OCI-LY1 (cell line): ENCODE results near the gene CAMK2A.

ENCODE experiments used
- H2AFZ ChIP-seq: fragments of 200-600 bp; sonication (generic), shearing (Covaris generic); 2 replicates; pipeline ENCODE4 v1.6.0; 2014; ENCODE audit warnings: antibody characterized with exemption, mild to moderate bottlenecking, low read length
- H3F3A ChIP-seq: fragments of 200-600 bp; sonication (generic), shearing (Covaris generic); 2 replicates; pipeline ENCODE4 v1.6.0; 2014; ENCODE audit warnings: mild to moderate bottlenecking, antibody characterized with exemption, low read length, moderate library complexity; ENCODE audit not compliant: insufficient read depth
- H3K27ac ChIP-seq: fragments of 200-600 bp; sonication (generic); 2 replicates; pipeline ENCODE4 v1.5.1; 2014; ENCODE audit warnings: low read length, mixed run types, mild to moderate bottlenecking, low read depth; ENCODE audit not compliant: poor library complexity, severe bottlenecking
- H3K27me3 ChIP-seq: fragments of 200-600 bp; sonication (generic); 2 replicates; pipeline ENCODE4 v1.6.0; 2014; ENCODE audit warnings: antibody characterized with exemption, mild to moderate bottlenecking, low read length, moderate library complexity; ENCODE audit not compliant: insufficient read depth
- H3K36me3 ChIP-seq: fragments of 200-600 bp; sonication (generic); 2 replicates; pipeline ENCODE4 v1.6.1; 2014; ENCODE audit warnings: mild to moderate bottlenecking, antibody characterized with exemption, low read length, moderate library complexity, mixed read lengths; ENCODE audit not compliant: insufficient read depth
- H3K4me1 ChIP-seq: fragments of 200-600 bp; sonication (generic); 2 replicates; pipeline ENCODE4 v1.5.1; 2014; ENCODE audit warnings: mild to moderate bottlenecking, low read length, moderate library complexity; ENCODE audit not compliant: insufficient read depth, severe bottlenecking
- H3K4me2 ChIP-seq: fragments of 200-600 bp; sonication (generic), shearing (Covaris generic); 2 replicates; pipeline ENCODE4 v1.6.1; 2014; ENCODE audit warnings: low read length
- H3K4me3 ChIP-seq: fragments of 200-600 bp; sonication (generic); 2 replicates; pipeline ENCODE4 v1.5.1; 2014; ENCODE audit warnings: low read length, low read depth, mild to moderate bottlenecking, mixed read lengths; ENCODE audit not compliant: poor library complexity, severe bottlenecking
- H3K79me2 ChIP-seq: fragments of 200-600 bp; shearing (Covaris generic); 2 replicates; pipeline ENCODE4 v1.6.1; 2016; ENCODE audit warnings: mixed run types, low read length, mixed read lengths; ENCODE audit not compliant: insufficient read depth
- H3K9ac ChIP-seq: fragments of 200-600 bp; sonication (generic), shearing (Covaris generic); 2 replicates; pipeline ENCODE4 v1.6.1; 2014; ENCODE audit warnings: mild to moderate bottlenecking, low read length, mixed read lengths
- H3K9me2 ChIP-seq: fragments of 200-600 bp; sonication (generic), shearing (Covaris generic); 2 replicates; pipeline ENCODE4 v1.6.1; 2014; ENCODE audit warnings: low read depth, mild to moderate bottlenecking, low read length, mixed read lengths
- H3K9me3 ChIP-seq: fragments of 200-600 bp; shearing (Covaris generic); 2 replicates; pipeline ENCODE4 v1.6.1; 2014; ENCODE audit warnings: low read length, mixed read lengths
- H4K20me1 ChIP-seq: fragments of 200-600 bp; sonication (generic), shearing (Covaris generic); 2 replicates; pipeline ENCODE4 v1.6.0; 2016; ENCODE audit warnings: mild to moderate bottlenecking, low read length; ENCODE audit not compliant: insufficient read depth
- EZH2 ChIP-seq: fragments of 200-600 bp; sonication (generic), shearing (Covaris generic); IDR thresholded peaks from 2 replicates; pipeline ENCODE4 v1.8.0; 2017; ENCODE audit warnings: borderline replicate concordance, mixed run types, mild to moderate bottlenecking, antibody characterized with exemption, low read length, moderate library complexity, mixed read lengths
- TF ChIP-seq, protein P1 (sequence below): fragments of 200-600 bp; sonication (generic), shearing (Covaris generic); IDR thresholded peaks from 2 replicates; pipeline ENCODE4 v1.5.1; 2017; ENCODE audit warnings: mild to moderate bottlenecking, antibody characterized with exemption, low read length, moderate library complexity, mixed read lengths

CAMK2A gene

DNA sequence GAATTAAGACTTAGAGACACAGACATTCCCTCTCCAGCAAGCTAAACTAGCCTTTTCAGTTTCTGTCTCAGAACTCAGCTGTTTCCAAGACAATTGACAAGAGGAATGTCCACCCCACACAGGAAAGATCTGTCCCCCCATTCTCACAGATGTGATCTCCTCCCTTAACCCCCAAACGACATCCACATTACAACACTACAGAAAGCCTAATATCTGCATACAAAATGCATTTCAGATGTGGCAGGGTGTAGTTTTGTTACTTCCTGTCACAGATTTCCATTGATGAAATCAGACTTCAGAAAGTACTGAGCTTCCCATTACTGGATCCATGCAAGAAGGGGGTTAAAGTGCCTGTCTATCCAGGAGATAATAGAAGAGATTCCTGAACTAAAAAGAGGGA is 16.0 kb upstream of the CAMK2A start:
- Histone ChIP-seq H3K27me3 (no peaks in the 10 kb centered on the region; the same call in 1 of the 2 replicates), H3K4me1 (no peaks in the 10 kb centered on the region), H3K79me2 (no peaks in the 10 kb centered on the region), H4K20me1 (no peaks in the 10 kb centered on the region), H3K4me3 (no peak overlapping the region), H3K4me2 (no peak overlapping the region), H3F3A (no peaks in the 10 kb centered on the region), H3K9me3 (no peaks in the 10 kb centered on the region), H3K9ac (no peak overlapping the region), H3K27ac (no peak overlapping the region), H2AFZ (no peak overlapping the region), H3K36me3 (no peaks in the 10 kb centered on the region), H3K9me2 (no peaks in the 10 kb centered on the region)
- TF ChIP-seq EZH2: no peak
- TF ChIP-seq, protein P1, sequence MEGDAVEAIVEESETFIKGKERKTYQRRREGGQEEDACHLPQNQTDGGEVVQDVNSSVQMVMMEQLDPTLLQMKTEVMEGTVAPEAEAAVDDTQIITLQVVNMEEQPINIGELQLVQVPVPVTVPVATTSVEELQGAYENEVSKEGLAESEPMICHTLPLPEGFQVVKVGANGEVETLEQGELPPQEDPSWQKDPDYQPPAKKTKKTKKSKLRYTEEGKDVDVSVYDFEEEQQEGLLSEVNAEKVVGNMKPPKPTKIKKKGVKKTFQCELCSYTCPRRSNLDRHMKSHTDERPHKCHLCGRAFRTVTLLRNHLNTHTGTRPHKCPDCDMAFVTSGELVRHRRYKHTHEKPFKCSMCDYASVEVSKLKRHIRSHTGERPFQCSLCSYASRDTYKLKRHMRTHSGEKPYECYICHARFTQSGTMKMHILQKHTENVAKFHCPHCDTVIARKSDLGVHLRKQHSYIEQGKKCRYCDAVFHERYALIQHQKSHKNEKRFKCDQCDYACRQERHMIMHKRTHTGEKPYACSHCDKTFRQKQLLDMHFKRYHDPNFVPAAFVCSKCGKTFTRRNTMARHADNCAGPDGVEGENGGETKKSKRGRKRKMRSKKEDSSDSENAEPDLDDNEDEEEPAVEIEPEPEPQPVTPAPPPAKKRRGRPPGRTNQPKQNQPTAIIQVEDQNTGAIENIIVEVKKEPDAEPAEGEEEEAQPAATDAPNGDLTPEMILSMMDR: no peak

- H3K9me2 ChIP-seq: no peaks in the 10 kb centered on the region
- H3K36me3 ChIP-seq: no peaks in the 10 kb centered on the region
- H4K20me1 ChIP-seq: no peaks in the 10 kb centered on the region
- H3K4me2 ChIP-seq: no peak overlapping the region
- no peaks in the 10 kb centered on the region for H3K4me1 ChIP-seq
- no peak overlapping the region for H2AFZ ChIP-seq
- no peaks in the 10 kb centered on the region for H3K79me2 ChIP-seq
- H3K27me3 ChIP-seq: no peaks in the 10 kb centered on the region; the same call in 1 of the 2 replicates
- TF ChIP-seq, protein P1: no peak
- no peak for TF ChIP-seq EZH2
- no peaks in the 10 kb centered on the region for H3F3A ChIP-seq
- H3K4me3 ChIP-seq: no peak overlapping the region
- no peak overlapping the region for H3K9ac ChIP-seq
- no peak overlapping the region for H3K27ac ChIP-seq
- H3K9me3 ChIP-seq: no peaks in the 10 kb centered on the region
Observed at GRCh38 chr5:150305095-150305494, 15.5 kb upstream of the CAMK2A start.

- Histone ChIP-seq H3K27me3 (no peaks in the 10 kb centered on the region; the same call in 1 of the 2 replicates), H3K4me3 (no peak overlapping the region), H2AFZ (no peak overlapping the region), H3K9ac (no peak overlapping the region), H3K27ac (no peak overlapping the region), H3K4me2 (no peak overlapping the region), H3K9me2 (no peaks in the 10 kb centered on the region), H4K20me1 (no peaks in the 10 kb centered on the region), H3K4me1 (no peaks in the 10 kb centered on the region), H3K79me2 (no peaks in the 10 kb centered on the region), H3K9me3 (no peaks in the 10 kb centered on the region), H3F3A (no peaks in the 10 kb centered on the region), H3K36me3 (no peaks in the 10 kb centered on the region)
- no peak for TF ChIP-seq EZH2
- TF ChIP-seq, protein P1: no peak
Observed at GRCh38 chr5:150304481-150305081, 15.0 kb upstream of the CAMK2A start.
